Nasal cavity respiratory epithelium epithelial cell of viscerocranial mucosa (primary cell): ENCODE measurements around the gene ICE2. TPM values are rescaled to one million over a fixed set of nuclear protein-coding genes. Genes with fewer than 3 reads are reported as not detected.

Experiments used
- total RNA-seq: library from RNA; depleted of rRNA; stranded (reverse); fragments of >200 nt; gene quantifications from 2 replicates; pipeline ENCODE4 v1.2.3, GENCODE V29; 2014

The ICE2 gene
- total RNA-seq, result 29.7 and 49.8 TPM in 2 replicates

GRCh38 chr15:60478566-60479360, at the start of gene ICE2:
Gene ICE2 (minus strand): TSS chr15:60479142. CDS start chr15:60477977, 1,165 bp downstream.

DNA sequence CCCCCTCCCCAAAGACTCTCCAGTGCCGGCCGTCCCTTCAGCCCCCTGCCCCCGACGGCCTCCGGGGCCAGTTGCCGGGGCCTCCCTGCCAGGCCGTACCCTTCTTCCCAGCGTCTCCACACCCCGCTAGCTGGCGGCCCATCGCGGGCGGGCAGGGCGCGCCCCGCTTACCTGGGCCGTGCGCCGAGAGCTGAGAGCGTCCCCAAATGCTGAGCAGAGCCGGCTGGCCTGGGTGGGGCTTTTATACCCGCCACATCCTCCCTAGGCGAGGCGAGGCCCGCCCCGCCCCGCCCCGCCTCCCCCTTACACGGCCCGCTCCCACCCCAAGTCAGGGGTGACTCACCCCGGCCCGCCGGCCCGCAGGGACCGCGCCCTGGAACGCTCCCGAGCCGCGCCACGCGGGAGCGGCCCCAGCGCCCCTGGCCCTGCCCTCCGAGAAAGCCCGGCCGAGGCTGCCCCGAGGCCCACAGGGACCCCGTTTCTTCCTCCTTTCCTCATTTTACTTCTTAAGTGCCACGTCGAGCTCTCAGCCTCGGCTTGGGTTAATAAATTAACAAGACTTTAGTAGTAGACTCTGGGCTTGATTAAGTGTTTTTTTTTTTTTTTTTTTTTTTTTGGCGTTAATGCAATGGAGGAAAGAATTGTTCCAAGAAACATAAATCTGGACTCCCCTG, 81.0 kb downstream of the ICE2 start, which contains the start of gene ANXA2:
TSS of gene ANXA2 (minus strand) at position 215 of the 674 bp plus-strand sequence. CDS start 11,911 bp downstream, outside the sequence.

Other genes starting within 250 kb of the ICE2 start
- 2,729 and 3,321 TPM in 2 replicates for gene ANXA2, start 81.2 kb downstream of the ICE2 start, total RNA-seq